T-cell (primary cell): Measurements from ENCODE around the gene AASDHPPT. TPM values are rescaled to one million over a fixed set of nuclear protein-coding genes. Genes with fewer than 3 reads are reported as not detected.

Source experiments
- ATAC-seq, 4 experiments: fragments of 200-7000 bp in 3 of 4; fragments of 150-1000 bp in 1 of 4; cut with Tn5 transposase; replicated peaks in 1 of 4; 1 replicate in 3 of 4; 2 replicates in 1 of 4; pipeline ENCODE4 v1.10.0; 2021; ENCODE audit warnings: moderate library complexity in 3 of 4, mild to moderate bottlenecking in 2 of 4, moderate number of reproducible peaks in 1 of 4
- CTCF ChIA-PET, 2 donors: fragments of 300-600 bp; sonication (Branson Sonifier 250); formaldehyde crosslinking; loops; one replicate each; lab custom pipeline; 2022; ENCODE audit warnings: antibody characterized with exemption in 2 of 2; lab: Charles Lee
- POLR2A ChIA-PET, 2 donors: fragments of 300-600 bp; sonication (Branson Sonifier 250); formaldehyde crosslinking; loops; one replicate each; lab custom pipeline; 2022; ENCODE audit warnings: antibody characterized with exemption in 2 of 2; lab: Charles Lee
- DNase-seq, 35 experiments: peaks; one replicate each; pipeline versions ENCODE4 v3.0.0 to v3.0.0-alpha.2; 2013 to 2023
- H3K27ac ChIP-seq: one replicate; pipeline ENCODE4 v1.5.1; 2013; ENCODE audit warnings: low read length
- H3K27me3 ChIP-seq, 2 experiments: replicated peaks in 1 of 2; 1 replicate in 1 of 2; 2 replicates in 1 of 2; pipeline versions ENCODE4 v1.6.1 to v1.7.0; 2013; ENCODE audit warnings: low read length in 1 of 2, mixed read lengths in 1 of 2; ENCODE audit not compliant: control insufficient read depth in 2 of 2, insufficient read depth in 2 of 2; ENCODE audit errors: extremely low read depth in 1 of 2
- H3K36me3 ChIP-seq, 2 donors: 1 replicate in 1 of 2; 2 replicates in 1 of 2; pipeline versions ENCODE4 v1.6.1 to v1.7.0; 2013; ENCODE audit warnings: low read length in 1 of 2; ENCODE audit not compliant: control insufficient read depth in 2 of 2, insufficient read depth in 1 of 2; ENCODE audit errors: extremely low read depth in 1 of 2
- H3K4me1 ChIP-seq, 2 experiments: 1 replicate in 1 of 2; 2 replicates in 1 of 2; pipeline versions ENCODE4 v1.6.1 to v1.7.0; 2013; ENCODE audit warnings: low read length in 2 of 2, mixed read lengths in 1 of 2; ENCODE audit not compliant: insufficient read depth in 2 of 2, control insufficient read depth in 1 of 2; ENCODE audit errors: extremely low read depth in 1 of 2
- H3K4me3 ChIP-seq, 2 donors: 1 replicate in 1 of 2; 2 replicates in 1 of 2; pipeline versions ENCODE4 v1.5.1 to v1.7.0; 2013; ENCODE audit warnings: mild to moderate bottlenecking in 2 of 2, low read length in 1 of 2, moderate library complexity in 1 of 2; ENCODE audit not compliant: control insufficient read depth in 1 of 2; ENCODE audit errors: extremely low read depth in 1 of 2
- H3K9me3 ChIP-seq: 2 replicates; pipeline ENCODE4 v1.7.0; 2013
- H3K27ac Mint-ChIP-seq, 2 donors: one replicate each; pipeline ENCODE4 v1.8.0; 2020 to 2021; ENCODE audit warnings: mild to moderate bottlenecking in 2 of 2, mixed read lengths in 2 of 2
- H3K27me3 Mint-ChIP-seq, 2 donors: one replicate each; pipeline ENCODE4 v1.8.0; 2021 to 2022; ENCODE audit warnings: mixed read lengths in 2 of 2
- H3K36me3 Mint-ChIP-seq: one replicate; pipeline ENCODE4 v1.8.0; 2021; ENCODE audit warnings: mixed read lengths
- H3K4me1 Mint-ChIP-seq, 3 donors: one replicate each; pipeline ENCODE4 v1.8.0; 2020 to 2022; ENCODE audit warnings: mixed read lengths in 3 of 3, mild to moderate bottlenecking in 1 of 3
- H3K4me3 Mint-ChIP-seq, 3 donors: one replicate each; pipeline ENCODE4 v1.8.0; 2020 to 2022; ENCODE audit warnings: mild to moderate bottlenecking in 3 of 3, mixed read lengths in 3 of 3, moderate library complexity in 3 of 3
- H3K9me3 Mint-ChIP-seq, 3 donors: one replicate each; pipeline ENCODE4 v1.8.0; 2020 to 2022; ENCODE audit warnings: mixed read lengths in 3 of 3
- WGBS: methylation state at CpG from one replicate; pipeline ENCODE4 v1.1.5; 2013; ENCODE audit warnings: missing lambda C conversion rate; ENCODE audit not compliant: insufficient coverage; 5-methylcytosine and 5-hydroxymethylcytosine counted together
- total RNA-seq, 35 experiments: library from RNA in 6 of 35; stranded (reverse) in 6 of 35; fragments of 120-200 nt in 1 of 35; gene quantifications; one replicate each; pipeline versions ENCODE4 v1.2.1 to v1.2.4 and lab custom pipeline; 2013 to 2026

The AASDHPPT gene, protein sequence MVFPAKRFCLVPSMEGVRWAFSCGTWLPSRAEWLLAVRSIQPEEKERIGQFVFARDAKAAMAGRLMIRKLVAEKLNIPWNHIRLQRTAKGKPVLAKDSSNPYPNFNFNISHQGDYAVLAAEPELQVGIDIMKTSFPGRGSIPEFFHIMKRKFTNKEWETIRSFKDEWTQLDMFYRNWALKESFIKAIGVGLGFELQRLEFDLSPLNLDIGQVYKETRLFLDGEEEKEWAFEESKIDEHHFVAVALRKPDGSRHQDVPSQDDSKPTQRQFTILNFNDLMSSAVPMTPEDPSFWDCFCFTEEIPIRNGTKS
- 10 to 100 TPM; 17.8 to 33.0 (median 31.1) TPM for total RNA-seq
- total RNA-seq (2013), result 43.9 TPM
- 25.3 to 119 (median 52.0) reads per million in 29 experiments for total RNA-seq (lab: John Stamatoyannopoulos, UW)

DNA sequence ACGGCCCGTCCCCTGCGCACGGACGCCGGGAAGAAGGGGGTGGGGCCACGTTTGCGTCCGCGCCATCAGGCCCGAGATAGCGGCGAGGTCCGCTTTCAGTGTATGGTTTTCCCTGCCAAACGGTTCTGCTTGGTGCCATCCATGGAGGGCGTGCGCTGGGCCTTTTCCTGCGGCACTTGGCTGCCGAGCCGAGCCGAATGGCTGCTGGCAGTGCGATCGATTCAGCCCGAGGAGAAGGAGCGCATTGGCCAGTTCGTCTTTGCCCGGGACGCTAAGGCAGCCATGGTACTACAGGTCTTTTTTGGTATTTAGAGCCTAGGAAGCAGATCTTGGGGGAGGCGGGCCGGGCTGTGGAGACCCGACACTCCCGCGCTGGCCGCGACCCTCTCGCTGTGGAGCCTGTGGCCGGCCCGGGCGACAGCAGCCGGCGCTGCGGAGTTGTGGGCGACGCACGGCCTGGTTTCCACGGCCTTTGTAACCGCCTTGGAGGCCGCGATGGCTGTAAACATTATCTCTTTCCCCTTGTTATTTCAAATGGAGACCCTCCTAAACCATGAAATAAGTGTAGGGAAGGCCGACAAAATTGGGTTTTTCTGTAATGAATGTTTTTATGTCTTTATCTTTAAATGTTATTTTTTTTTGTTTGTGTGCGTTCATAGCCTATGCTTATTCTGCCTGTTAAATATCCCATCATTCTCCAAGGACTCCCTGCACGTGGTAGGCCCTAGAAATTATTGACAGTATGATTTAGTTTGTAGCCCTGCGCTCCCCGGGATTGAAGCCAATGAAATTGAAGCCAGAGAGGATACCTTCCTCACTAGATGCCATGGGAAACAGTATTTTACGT lies at the start of gene AASDHPPT:
AASDHPPT (plus strand) TSS at position 54 of the 847 bp plus-strand sequence; CDS start at position 103, 49 bp downstream.
- peak within 1 kb of the TSS; percentile 93 for H3K27ac ChIP-seq
- DNase-seq, result no peak
- POLR2A ChIA-PET, result interaction anchor here (0.6 to 1.1 kb wide), 5 partner anchors 8 to 1372 kb away, joined by 3 to 6 read pairs (median 3); no protein-coding TSS in a partner anchor
- peak within 1 kb of the TSS; percentile 84 to 98 for H3K4me3 ChIP-seq
- peaks cover 0 to 21% of the 10 kb centered on the region in 2 donors for H3K36me3 ChIP-seq
- Mint-ChIP-seq H3K27me3 (no peaks in the 10 kb centered on the region), H3K36me3 (peaks cover 30% of the 10 kb centered on the region), H3K4me3 (peak within 1 kb of the TSS; percentile 94 to 98 (median 97)), H3K9me3 (no peaks in the 10 kb centered on the region), H3K4me1 (peaks cover 65 to 76% (median 75%) of the 10 kb centered on the region in 3 donors), H3K27ac (peak within 1 kb of the TSS; percentile 96 to 97)
- peaks cover 13 to 30% of the 10 kb centered on the region in 2 experiments for H3K4me1 ChIP-seq
- no peaks in the 10 kb centered on the region for H3K9me3 ChIP-seq
- 0% methylated on average over 42 of the region's 55 CpGs for WGBS
- H3K27me3 ChIP-seq, result no peaks in the 10 kb centered on the region
- ATAC-seq, result peak; percentile 12 to 34 (median 16)
- CTCF ChIA-PET, result interaction anchor here (0.7 to 1.3 kb wide), 7 partner anchors 8 to 1485 kb away, joined by 3 to 8 read pairs (median 5); partner anchors contain the start of gene CWF19L2 (in 1 of the 2)

DNA sequence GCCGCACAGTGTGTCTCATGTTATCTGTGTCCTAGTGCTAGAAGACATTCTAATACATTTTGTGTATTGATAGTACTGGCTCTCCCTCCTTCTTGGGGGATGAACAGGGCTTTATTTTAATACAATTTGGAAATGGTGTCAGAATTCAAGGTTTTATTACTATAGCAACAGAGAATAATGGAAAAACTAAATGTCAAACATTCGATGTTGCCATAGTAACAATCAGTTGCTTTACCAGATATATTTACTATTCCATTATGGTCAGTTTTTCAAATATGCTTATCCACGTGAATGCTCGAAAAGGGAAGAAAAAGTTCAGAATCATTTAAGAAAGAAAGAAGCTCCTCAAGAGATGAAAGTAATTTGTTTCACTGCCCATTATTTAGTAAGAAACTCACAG lies 46.9 kb upstream of the AASDHPPT start:
- Mint-ChIP-seq H3K27ac (no peak overlapping the region), H3K9me3 (peaks cover 6 to 19% (median 7%) of the 10 kb centered on the region in 3 donors), H3K27me3 (peaks cover 32 to 46% of the 10 kb centered on the region in 2 donors), H3K36me3 (no peaks in the 10 kb centered on the region), H3K4me3 (no peak overlapping the region), H3K4me1 (no peaks in the 10 kb centered on the region)
- Histone ChIP-seq H3K4me3 (no peak overlapping the region), H3K27me3 (peaks cover 0 to 2% of the 10 kb centered on the region in 2 experiments), H3K27ac (no peak overlapping the region), H3K36me3 (no peaks in the 10 kb centered on the region), H3K9me3 (no peaks in the 10 kb centered on the region), H3K4me1 (no peaks in the 10 kb centered on the region)
- ChIA-PET CTCF (no interaction called here), POLR2A (no interaction called here)
- whole genome bisulfite sequencing, result no CpG with 5 or more reads among the region's 4 CpGs
- ATAC-seq (no peak), DNase-seq (no peak)

DNA sequence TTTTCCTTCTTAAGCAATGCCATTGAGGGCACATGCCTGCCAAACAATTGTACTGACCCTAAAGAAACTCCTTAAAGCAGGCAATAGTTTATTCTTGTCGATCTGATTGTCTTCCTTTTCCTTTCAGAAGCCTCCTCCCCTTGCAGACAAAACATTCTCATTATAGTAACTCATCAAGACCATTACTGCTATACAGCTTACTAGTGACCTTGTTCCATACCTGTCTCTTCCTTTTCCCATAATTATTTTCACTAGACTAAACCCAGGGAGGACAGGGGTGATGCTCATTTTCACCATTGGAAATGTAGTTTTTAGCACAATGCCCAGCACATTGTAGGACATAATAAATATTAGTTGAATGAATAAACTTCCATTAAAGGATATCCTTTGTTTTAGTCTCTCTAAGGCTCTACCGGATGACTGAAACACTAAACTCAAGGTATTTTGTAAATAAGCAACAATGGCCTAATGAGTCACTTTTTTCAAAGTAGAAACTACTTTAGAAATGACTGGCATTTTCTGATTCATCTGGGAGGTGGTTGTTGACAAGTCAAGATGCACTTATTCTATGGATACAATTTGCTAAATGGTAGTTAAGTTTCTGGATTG lies 46.2 kb upstream of the AASDHPPT start:
- H3K36me3 ChIP-seq, result no peaks in the 10 kb centered on the region
- DNase-seq (no peak), ATAC-seq (no peak)
- ChIA-PET CTCF (no interaction called here), POLR2A (no interaction called here)
- H3K27ac ChIP-seq, result no peak overlapping the region
- H3K36me3 Mint-ChIP-seq, result no peaks in the 10 kb centered on the region
- no peaks in the 10 kb centered on the region for H3K9me3 ChIP-seq
- no peaks in the 10 kb centered on the region for H3K27me3 ChIP-seq
- peaks cover 6 to 15% (median 7%) of the 10 kb centered on the region in 3 donors for H3K9me3 Mint-ChIP-seq
- H3K4me1 ChIP-seq, result no peaks in the 10 kb centered on the region
- no peak overlapping the region for H3K4me3 ChIP-seq
- H3K27me3 Mint-ChIP-seq, result peaks cover 37 to 53% of the 10 kb centered on the region in 2 donors
- no peaks in the 10 kb centered on the region for H3K4me1 Mint-ChIP-seq
- H3K27ac Mint-ChIP-seq, result no peak overlapping the region
- H3K4me3 Mint-ChIP-seq, result no peak overlapping the region
- 25% methylated on average over 1 of the region's 2 CpGs for WGBS

DNA sequence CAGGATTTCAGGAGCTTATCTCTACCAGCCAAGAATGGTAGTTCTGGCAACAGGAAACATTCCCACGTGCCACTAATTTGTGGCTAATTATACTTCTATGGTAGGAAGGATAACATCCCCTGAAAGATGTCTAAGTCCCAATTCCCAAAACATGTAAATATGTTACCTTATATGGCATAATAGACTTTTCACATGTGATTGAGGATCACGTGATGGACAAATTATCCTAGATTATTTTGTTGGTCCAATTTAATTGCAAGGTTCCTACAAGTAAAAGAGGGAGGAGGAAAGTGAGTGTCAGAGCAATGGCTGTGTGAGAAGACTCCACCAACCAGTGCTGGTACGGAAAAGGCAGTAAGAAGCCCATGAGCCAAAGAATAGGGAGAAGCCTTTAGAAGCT lies 45.5 kb upstream of the AASDHPPT start:
- Mint-ChIP-seq H3K4me3 (no peak overlapping the region), H3K4me1 (no peaks in the 10 kb centered on the region), H3K9me3 (peaks cover 6 to 13% (median 7%) of the 10 kb centered on the region in 3 donors), H3K36me3 (no peaks in the 10 kb centered on the region), H3K27ac (no peak overlapping the region), H3K27me3 (peaks cover 37 to 55% of the 10 kb centered on the region in 2 donors)
- Histone ChIP-seq H3K36me3 (no peaks in the 10 kb centered on the region), H3K4me1 (no peaks in the 10 kb centered on the region), H3K9me3 (no peaks in the 10 kb centered on the region), H3K27me3 (no peaks in the 10 kb centered on the region), H3K27ac (no peak overlapping the region), H3K4me3 (no peak overlapping the region)
- POLR2A ChIA-PET, result no interaction called here
- no peak for DNase-seq
- CTCF ChIA-PET, result no interaction called here
- 100% methylated on average over 1 of the region's 3 CpGs for WGBS
- no peak for ATAC-seq

DNA sequence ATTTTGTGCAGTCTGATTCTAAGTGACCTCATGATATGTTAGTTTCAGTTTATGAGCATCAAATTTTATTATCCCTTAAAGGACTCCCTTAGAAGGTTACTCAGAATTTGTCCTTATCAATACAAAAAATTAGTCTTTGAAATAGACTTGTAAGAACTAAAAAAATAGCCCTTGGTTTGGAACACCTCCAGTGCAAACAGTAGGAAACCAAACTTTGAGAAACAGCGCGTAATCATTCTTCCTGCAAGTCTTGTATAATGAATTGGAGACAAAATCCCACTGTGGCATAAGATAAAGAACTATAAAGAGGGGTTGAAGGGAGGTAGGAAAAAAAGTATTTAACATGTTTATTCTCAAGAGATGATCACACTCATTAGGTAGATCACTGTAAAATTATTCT lies 44.6 kb upstream of the AASDHPPT start:
- no peaks in the 10 kb centered on the region for H3K27me3 ChIP-seq
- Mint-ChIP-seq H3K27me3 (peaks cover 38 to 52% of the 10 kb centered on the region in 2 donors), H3K36me3 (no peaks in the 10 kb centered on the region), H3K4me1 (no peaks in the 10 kb centered on the region), H3K27ac (no peak overlapping the region), H3K9me3 (peaks cover 0 to 6% (median 2%) of the 10 kb centered on the region in 3 donors), H3K4me3 (no peak overlapping the region)
- DNase-seq (no peak), ATAC-seq (no peak)
- WGBS, result 100% methylated on average over 1 of the region's 2 CpGs
- CTCF ChIA-PET, result no interaction called here
- no peaks in the 10 kb centered on the region for H3K36me3 ChIP-seq
- no peaks in the 10 kb centered on the region for H3K4me1 ChIP-seq
- no peak overlapping the region for H3K4me3 ChIP-seq
- H3K9me3 ChIP-seq, result no peaks in the 10 kb centered on the region
- no peak overlapping the region for H3K27ac ChIP-seq
- POLR2A ChIA-PET, result no interaction called here

DNA sequence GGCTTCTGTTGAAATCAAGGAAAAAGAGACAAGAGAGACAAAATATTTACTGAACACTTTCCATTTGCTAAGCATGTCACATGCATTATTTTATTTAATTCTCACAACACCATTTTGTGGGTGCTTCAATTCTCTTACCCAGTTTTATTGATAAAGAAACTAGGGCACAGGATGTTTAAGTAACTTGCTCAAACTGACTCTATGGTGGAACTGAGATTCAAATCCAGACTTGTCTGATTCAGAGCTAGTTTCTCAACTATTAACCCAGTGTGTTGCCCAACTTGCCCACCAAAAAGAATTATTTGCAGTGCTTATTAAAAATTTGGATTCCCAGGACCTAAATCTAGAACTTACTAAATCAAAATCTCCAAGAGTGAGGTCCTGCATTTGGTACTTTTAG lies 33.9 kb upstream of the AASDHPPT start:
- no peaks in the 10 kb centered on the region for H3K4me1 ChIP-seq
- peaks cover 0 to 5% (median 0%) of the 10 kb centered on the region in 3 donors for H3K9me3 Mint-ChIP-seq
- H3K36me3 ChIP-seq, result no peaks in the 10 kb centered on the region
- H3K27me3 ChIP-seq, result peaks cover 0 to 5% of the 10 kb centered on the region in 2 experiments
- H3K27ac Mint-ChIP-seq, result no peak overlapping the region
- H3K4me1 Mint-ChIP-seq, result no peaks in the 10 kb centered on the region
- H3K4me3 Mint-ChIP-seq, result no peak overlapping the region
- H3K36me3 Mint-ChIP-seq, result peaks cover 3% of the 10 kb centered on the region
- H3K9me3 ChIP-seq, result no peaks in the 10 kb centered on the region
- DNase-seq (no peak), ATAC-seq (no peak)
- no peak overlapping the region for H3K4me3 ChIP-seq
- ChIA-PET CTCF (no interaction called here), POLR2A (no interaction called here)
- H3K27ac ChIP-seq, result no peak overlapping the region
- peaks cover 19 to 23% of the 10 kb centered on the region in 2 donors for H3K27me3 Mint-ChIP-seq
